Kasumi-1 (cell line): ENCODE measurements around the gene RNPEPL1.

Experiments used
- DNase-seq, 2 experiments: peaks; one replicate each; lab custom pipeline; 2025; lab: John Stamatoyannopoulos, UW

The RNPEPL1 gene

GRCh38 chr2:240624950-240625621 lies 56.8 kb downstream of the RNPEPL1 start, which contains the start of gene GPR35:
Gene GPR35, plus strand, starts transcription at chr2:240625480. Its CDS starts 4,473 bp downstream, at chr2:240629953.
- DNase-seq: peak; percentile 8 to 9

GRCh38 chr2:240626531-240627300 lies 58.4 kb downstream of the RNPEPL1 start:
- peak; percentile 54 to 69 for DNase-seq

DNA sequence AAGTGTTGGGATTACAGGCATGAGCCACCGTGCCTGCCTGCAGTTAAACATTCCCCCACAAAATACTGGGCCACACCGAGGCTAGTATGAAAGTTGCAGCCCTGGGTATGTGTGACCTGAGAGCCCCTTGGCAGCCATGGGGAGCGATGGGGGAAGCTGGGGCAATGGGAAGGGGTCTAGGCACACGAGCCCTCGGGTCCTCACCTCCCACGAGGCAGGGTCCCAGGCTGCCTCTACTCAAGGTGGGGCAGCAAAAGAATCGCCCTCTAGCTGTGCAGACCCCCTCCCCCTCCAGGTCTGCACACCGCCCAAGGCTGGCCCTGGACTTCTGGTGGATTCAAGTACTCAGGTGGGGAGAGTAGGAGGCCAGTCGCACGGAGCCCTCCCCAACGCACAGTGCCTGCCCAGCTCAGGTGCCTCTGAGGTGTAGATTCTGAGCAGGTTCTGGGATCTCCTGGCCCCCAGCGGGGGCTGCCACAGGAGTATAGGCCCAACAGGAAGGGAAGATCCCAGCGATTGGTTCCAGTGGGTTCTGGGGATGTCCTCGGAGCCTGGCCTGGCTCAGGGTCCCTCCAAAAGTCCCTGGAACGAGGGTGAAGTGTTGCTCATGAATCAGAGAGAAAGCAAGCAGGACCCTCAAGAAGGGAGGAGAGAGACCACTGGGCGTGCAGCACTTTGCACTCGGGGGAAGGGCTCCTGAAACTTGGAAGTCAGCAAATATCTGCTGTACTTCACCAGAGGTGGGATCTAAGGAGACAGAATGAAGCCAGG lies 59.6 kb downstream of the RNPEPL1 start:
- no peak for DNase-seq

- DNase-seq: no peak
Observed at GRCh38 chr2:240628507-240628807, 60.2 kb downstream of the RNPEPL1 start.

DNA sequence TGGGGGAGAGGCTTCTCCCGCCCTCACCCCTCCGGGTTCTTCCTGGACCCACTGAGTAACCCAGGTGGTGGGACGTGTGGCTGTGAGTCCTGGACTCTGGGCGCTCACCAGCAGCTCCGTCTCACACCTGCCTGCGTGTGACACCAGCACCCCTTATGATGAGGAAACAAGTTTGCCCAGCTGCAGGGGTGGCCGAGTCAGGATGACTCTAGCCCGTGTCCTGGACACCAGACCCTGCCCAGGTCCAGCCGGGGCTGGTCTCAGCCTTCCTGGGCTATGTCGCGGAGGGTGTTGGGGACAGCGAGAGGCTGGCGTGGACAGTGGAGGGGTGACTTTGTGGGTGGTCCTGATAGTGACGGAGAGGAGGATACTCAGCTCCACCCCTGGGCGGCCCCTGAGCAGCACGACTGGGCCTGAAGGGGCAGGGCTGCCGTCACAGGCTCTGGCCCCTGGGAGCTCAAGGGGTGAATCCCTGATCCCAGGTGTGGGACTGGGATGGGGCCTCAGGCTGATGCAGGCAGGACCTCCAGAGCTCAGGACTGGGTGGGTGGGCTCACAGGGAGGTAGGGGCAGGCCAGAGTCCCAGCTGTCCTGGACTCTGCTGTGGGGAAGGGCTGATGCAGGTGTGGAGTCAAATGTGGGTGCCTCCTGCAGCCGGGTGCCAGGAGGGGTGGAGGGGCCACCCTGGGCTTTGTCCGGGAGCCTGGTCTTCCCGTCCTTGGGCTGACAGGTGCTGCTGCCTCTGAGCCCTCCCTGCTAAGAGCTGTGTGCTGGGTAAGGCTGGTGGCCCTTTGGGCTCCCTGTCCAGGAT lies 60.7 kb downstream of the RNPEPL1 start:
- no peak for DNase-seq

DNA sequence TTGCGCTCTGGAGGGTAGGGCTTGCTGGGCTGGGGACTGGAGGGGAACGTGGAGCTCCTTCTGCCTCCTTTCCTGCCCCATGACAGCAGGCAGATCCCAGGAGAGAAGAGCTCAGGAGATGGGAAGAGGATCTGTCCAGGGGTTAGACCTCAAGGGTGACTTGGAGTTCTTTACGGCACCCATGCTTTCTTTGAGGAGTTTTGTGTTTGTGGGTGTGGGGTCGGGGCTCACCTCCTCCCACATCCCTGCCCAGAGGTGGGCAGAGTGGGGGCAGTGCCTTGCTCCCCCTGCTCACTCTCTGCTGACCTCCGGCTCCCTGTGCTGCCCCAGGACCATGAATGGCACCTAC lies 61.3 kb downstream of the RNPEPL1 start:
- DNase-seq: no peak

GRCh38 chr2:240629968-240630770 lies 61.9 kb downstream of the RNPEPL1 start:
- no peak for DNase-seq
